Tibial nerve (tissue), 4 donors: ENCODE data around the gene LHFPL3. TPM values are rescaled to one million over a fixed set of nuclear protein-coding genes. Genes with fewer than 3 reads are reported as not detected.

ENCODE experiments used
- DNase-seq, 2 donors: peaks; one replicate each; pipeline ENCODE4 v3.0.0-alpha.2; 2019; ENCODE audit warnings: low spot score in 2 of 2
- H3K27ac ChIP-seq, 4 donors: fragments of 200-600 bp; sonication (generic) in 3 of 4; one replicate each; pipeline ENCODE4 v1.5.1; 2017 to 2019; ENCODE audit warnings: mild to moderate bottlenecking in 1 of 4
- H3K27me3 ChIP-seq, 2 donors: fragments of 200-600 bp; sonication (generic) in 1 of 2; one replicate each; pipeline versions ENCODE4 v1.5.1 to v1.6.0; 2017 to 2019
- H3K36me3 ChIP-seq, 3 donors: fragments of 200-600 bp; sonication (generic); one replicate each; pipeline ENCODE4 v1.5.1; 2018 to 2019
- H3K4me1 ChIP-seq, 4 donors: fragments of 200-600 bp; sonication (generic) in 3 of 4; one replicate each; pipeline ENCODE4 v1.5.1; 2017 to 2019
- H3K4me3 ChIP-seq, 4 donors: fragments of 200-600 bp; sonication (generic) in 3 of 4; one replicate each; pipeline ENCODE4 v1.5.1; 2017 to 2019; ENCODE audit warnings: mild to moderate bottlenecking in 1 of 4, moderate library complexity in 1 of 4
- H3K9me3 ChIP-seq, 4 donors: fragments of 200-600 bp; sonication (generic) in 3 of 4; one replicate each; pipeline ENCODE4 v1.5.1; 2017 to 2019
- CTCF ChIP-seq, 5 experiments: fragments of 200-600 bp in 3 of 5; fragments of 450-650 bp in 2 of 5; sonication (generic) in 3 of 5; IDR thresholded peaks; one replicate each; pipeline ENCODE4 v1.5.1; 2016 to 2019; ENCODE audit warnings: antibody characterized with exemption in 5 of 5, mild to moderate bottlenecking in 3 of 5, moderate library complexity in 2 of 5
- EP300 ChIP-seq, 2 donors: sonication (generic); formaldehyde crosslinking; IDR thresholded peaks; one replicate each; pipeline ENCODE4 v1.6.1; 2017; ENCODE audit warnings: antibody characterized with exemption in 2 of 2, mild to moderate bottlenecking in 1 of 2
- POLR2A ChIP-seq, 2 donors: fragments of 450-650 bp; IDR thresholded peaks; one replicate each; pipeline ENCODE4 v1.6.1; 2017; ENCODE audit warnings: antibody characterized with exemption in 2 of 2, mild to moderate bottlenecking in 2 of 2, moderate library complexity in 2 of 2
- WGBS, 2 donors: methylation state at CpG; one replicate each; pipeline ENCODE4 v1.1.5; 2018; 5-methylcytosine and 5-hydroxymethylcytosine counted together
- total RNA-seq, 4 donors: library from RNA; depleted of rRNA; stranded (reverse); fragments of >200 nt; gene quantifications; one replicate each; pipeline ENCODE4 v1.1.0, GENCODE V29; 2016

The LHFPL3 gene
- total RNA-seq, 4 donors from 2014 or later: not detected

DNA sequence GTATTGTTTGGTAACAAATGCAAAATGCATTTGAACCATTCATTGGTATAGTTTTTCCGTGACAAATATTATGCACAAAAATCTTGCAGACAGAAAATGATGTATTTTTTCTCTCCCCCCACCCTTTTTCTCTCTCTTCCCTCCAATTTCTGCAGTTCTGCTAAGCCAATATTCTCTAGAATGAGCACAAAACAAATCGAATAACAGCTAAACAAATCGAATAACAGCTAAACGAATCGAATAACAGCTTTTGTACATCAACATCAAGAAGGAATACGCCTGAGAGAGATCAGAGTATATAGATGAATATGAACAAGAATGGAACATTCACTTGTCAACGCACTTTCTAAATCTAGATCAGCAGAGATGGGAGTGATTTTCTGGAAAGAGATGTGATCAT is 577.6 kb downstream of the LHFPL3 start:
- Histone ChIP-seq H3K27me3 (no peaks in the 10 kb centered on the region), H3K27ac (no peak overlapping the region), H3K9me3 (no peaks in the 10 kb centered on the region), H3K36me3 (no peaks in the 10 kb centered on the region), H3K4me1 (peaks cover 0 to 12% (median 4%) of the 10 kb centered on the region in 4 donors), H3K4me3 (no peak overlapping the region)
- WGBS, 2 donors: 90 to 92% methylated on average over 7 of the region's 7 CpGs
- TF ChIP-seq CTCF (IDR thresholded peaks at IDR 0.05): no peak
- no peak for TF ChIP-seq POLR2A (IDR thresholded peaks at IDR 0.05)
- no peak for TF ChIP-seq EP300 (IDR thresholded peaks at IDR 0.05)
- no peak for DNase-seq

DNA sequence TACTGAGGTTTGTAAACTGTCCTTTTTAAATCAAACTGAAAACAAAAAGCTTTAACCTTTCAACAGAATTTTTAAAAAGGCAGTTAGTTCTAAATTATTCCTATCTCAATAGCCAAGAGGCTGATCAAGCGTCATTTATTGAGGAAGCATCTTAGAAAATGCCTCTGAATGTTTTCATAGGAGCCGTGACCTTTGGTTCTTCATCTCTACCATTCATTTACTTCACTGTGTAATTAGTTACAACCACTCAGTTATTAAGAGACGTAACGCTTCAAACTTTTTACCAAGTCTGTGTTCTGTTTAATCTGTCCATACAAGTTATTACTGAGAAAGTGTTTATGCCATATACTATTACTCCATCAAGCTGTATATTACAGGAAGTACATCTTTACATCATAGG is 578.2 kb downstream of the LHFPL3 start:
- 77 to 90% methylated on average over 4 of the region's 4 CpGs for WGBS, 2 donors
- H3K4me1 ChIP-seq: peaks cover 0 to 7% (median 3%) of the 10 kb centered on the region in 4 donors
- TF ChIP-seq EP300 (IDR thresholded peaks at IDR 0.05) (no peak), POLR2A (IDR thresholded peaks at IDR 0.05) (no peak), CTCF (IDR thresholded peaks at IDR 0.05) (no peak)
- H3K27me3 ChIP-seq: no peaks in the 10 kb centered on the region
- H3K9me3 ChIP-seq: no peaks in the 10 kb centered on the region
- DNase-seq: no peak
- H3K4me3 ChIP-seq: no peak overlapping the region
- no peaks in the 10 kb centered on the region for H3K36me3 ChIP-seq
- no peak overlapping the region for H3K27ac ChIP-seq

DNA sequence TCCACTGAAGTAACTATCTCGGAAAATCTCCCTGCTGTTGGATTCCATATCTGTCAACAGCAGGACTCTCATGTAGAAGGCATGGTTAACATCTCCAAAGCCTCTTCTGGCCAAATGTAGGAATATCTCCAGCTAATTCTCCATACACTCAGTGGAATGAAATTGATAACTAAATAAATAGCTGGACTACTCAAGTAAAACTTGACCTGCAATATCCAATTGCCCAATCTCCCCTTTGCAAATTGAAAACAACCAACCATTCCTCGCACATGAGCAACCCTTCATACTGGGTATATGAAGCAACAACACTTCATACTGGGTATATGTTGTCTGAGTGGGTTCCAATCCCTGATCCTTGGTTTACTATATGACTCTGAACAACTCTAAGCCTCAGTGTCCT is 580.2 kb downstream of the LHFPL3 start:
- no peak for DNase-seq
- Histone ChIP-seq H3K27ac (no peak overlapping the region), H3K36me3 (no peaks in the 10 kb centered on the region), H3K4me1 (peaks cover 0 to 2% (median 0%) of the 10 kb centered on the region in 4 donors), H3K27me3 (no peaks in the 10 kb centered on the region), H3K4me3 (no peak overlapping the region), H3K9me3 (no peaks in the 10 kb centered on the region)
- WGBS, 2 donors: 93 to 100% methylated on average over 2 of the region's 2 CpGs
- TF ChIP-seq POLR2A (IDR thresholded peaks at IDR 0.05) (no peak), EP300 (IDR thresholded peaks at IDR 0.05) (no peak), CTCF (IDR thresholded peaks at IDR 0.05) (no peak)

DNA sequence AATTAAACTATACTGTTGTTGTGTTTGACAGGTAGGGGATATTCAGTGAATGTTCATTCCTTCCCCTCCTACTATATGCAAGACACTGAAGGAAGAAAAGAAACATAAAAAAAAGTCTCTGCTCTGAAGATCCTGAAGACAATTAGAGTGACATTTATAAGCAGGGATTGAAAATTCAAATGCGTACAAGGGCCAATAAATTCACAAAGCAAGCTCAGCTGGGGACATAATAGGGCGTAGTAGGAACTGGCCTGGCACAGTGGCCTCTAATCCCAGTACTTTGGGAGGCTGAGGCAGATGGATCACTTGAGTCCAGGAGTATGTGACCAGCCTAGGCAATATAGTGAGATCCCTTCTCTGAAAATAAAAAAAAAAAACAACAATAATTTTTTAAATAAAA is 580.7 kb downstream of the LHFPL3 start:
- Histone ChIP-seq H3K27me3 (no peaks in the 10 kb centered on the region), H3K27ac (no peak overlapping the region), H3K4me3 (no peak overlapping the region), H3K9me3 (no peaks in the 10 kb centered on the region), H3K4me1 (no peaks in the 10 kb centered on the region), H3K36me3 (no peaks in the 10 kb centered on the region)
- TF ChIP-seq EP300 (IDR thresholded peaks at IDR 0.05): no peak
- no peak for TF ChIP-seq CTCF (IDR thresholded peaks at IDR 0.05)
- no peak for TF ChIP-seq POLR2A (IDR thresholded peaks at IDR 0.05)
- WGBS, 2 donors: 94 to 95% methylated on average over 2 of the region's 2 CpGs
- no peak for DNase-seq

- H3K36me3 ChIP-seq: no peaks in the 10 kb centered on the region
- DNase-seq: no peak
- no peak overlapping the region for H3K4me3 ChIP-seq
- H3K9me3 ChIP-seq: no peaks in the 10 kb centered on the region
- TF ChIP-seq EP300 (IDR thresholded peaks at IDR 0.05): no peak
- TF ChIP-seq POLR2A (IDR thresholded peaks at IDR 0.05): no peak
- no peaks in the 10 kb centered on the region for H3K27me3 ChIP-seq
- WGBS, 2 donors: 78 to 80% methylated on average over 2 of the region's 2 CpGs
- H3K4me1 ChIP-seq: peaks cover 0 to 5% (median 0%) of the 10 kb centered on the region in 4 donors
- no peak overlapping the region for H3K27ac ChIP-seq
Observed at GRCh38 chr7:104914421-104914820, 586.0 kb downstream of the LHFPL3 start.

DNA sequence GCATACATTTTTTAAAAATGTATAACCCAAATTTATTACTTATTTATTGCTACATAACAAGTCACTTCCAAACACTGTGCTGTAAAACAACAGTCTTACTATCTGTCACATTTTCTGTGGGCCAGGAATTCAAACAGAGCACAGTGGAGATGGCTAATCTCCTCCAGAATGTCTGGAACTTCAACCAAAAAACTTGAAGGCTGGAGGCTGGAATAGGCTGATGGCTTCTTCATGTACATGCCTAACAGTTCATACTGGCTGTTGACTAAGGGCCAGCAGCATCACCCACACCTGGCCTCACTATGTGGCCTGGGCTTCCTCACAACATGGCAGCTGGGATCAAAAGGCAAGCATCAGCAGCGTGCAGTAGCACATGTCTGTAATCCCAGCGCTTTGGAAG is 593.2 kb downstream of the LHFPL3 start:
- no peak overlapping the region for H3K4me3 ChIP-seq
- DNase-seq: no peak
- H3K4me1 ChIP-seq: peaks cover 0 to 20% (median 6%) of the 10 kb centered on the region in 4 donors
- no peaks in the 10 kb centered on the region for H3K9me3 ChIP-seq
- TF ChIP-seq CTCF (IDR thresholded peaks at IDR 0.05) (no peak), EP300 (IDR thresholded peaks at IDR 0.05) (no peak), POLR2A (IDR thresholded peaks at IDR 0.05) (no peak)
- H3K27me3 ChIP-seq: no peaks in the 10 kb centered on the region
- WGBS, 2 donors: 92 to 100% methylated on average over 2 of the region's 2 CpGs
- no peaks in the 10 kb centered on the region for H3K36me3 ChIP-seq
- H3K27ac ChIP-seq: no peak overlapping the region
